CD14-positive monocyte (primary cell): ENCODE results near the gene MRPS18A. TPM values are rescaled to one million over a fixed set of nuclear protein-coding genes. Genes with fewer than 3 reads are reported as not detected.

Experiments
- DNase-seq, 3 donors: peaks; one replicate each; pipeline ENCODE4 v3.0.0-alpha.2; 2011 to 2022
- H2AFZ ChIP-seq: 2 replicates; pipeline ENCODE4 v1.6.0; 2012; ENCODE audit warnings: mild to moderate bottlenecking, low read depth, low read length, inconsistent platforms; ENCODE audit not compliant: insufficient read depth, poor library complexity, severe bottlenecking
- H3K27ac ChIP-seq, 2 donors: 1 replicate in 1 of 2; 2 replicates in 1 of 2; pipeline ENCODE4 v1.5.1; 2012 to 2013; ENCODE audit warnings: low read length in 2 of 2, control low read depth in 1 of 2, inconsistent platforms in 1 of 2, low read depth in 1 of 2, mild to moderate bottlenecking in 1 of 2
- H3K27me3 ChIP-seq, 2 donors: one replicate each; pipeline versions ENCODE4 v1.6.0 to v1.6.1; 2011 to 2013; ENCODE audit warnings: low read length in 2 of 2; ENCODE audit not compliant: control insufficient read depth in 2 of 2, insufficient read depth in 2 of 2
- H3K36me3 ChIP-seq, 2 donors: replicated peaks in 1 of 2; 1 replicate in 1 of 2; 2 replicates in 1 of 2; pipeline versions ENCODE4 v1.5.1 to v1.6.1; 2012 to 2013; ENCODE audit warnings: low read length in 2 of 2, control low read depth in 1 of 2, inconsistent platforms in 1 of 2, mild to moderate bottlenecking in 1 of 2; ENCODE audit not compliant: insufficient read depth in 2 of 2, control insufficient read depth in 1 of 2
- H3K4me1 ChIP-seq, 2 donors: 1 replicate in 1 of 2; 2 replicates in 1 of 2; pipeline versions ENCODE4 v1.5.1 to v1.6.1; 2012 to 2013; ENCODE audit warnings: low read length in 2 of 2, control low read depth in 1 of 2, inconsistent platforms in 1 of 2, mild to moderate bottlenecking in 1 of 2, moderate library complexity in 1 of 2; ENCODE audit not compliant: insufficient read depth in 2 of 2, control insufficient read depth in 1 of 2
- H3K4me2 ChIP-seq: replicated peaks from 2 replicates; pipeline ENCODE3; 2012; ENCODE audit warnings: low read length, moderate library complexity, mild to moderate bottlenecking; ENCODE audit not compliant: poor library complexity, severe bottlenecking; ENCODE audit errors: extremely low read depth
- H3K4me3 ChIP-seq, 3 experiments: fragments of 200-600 bp in 1 of 3; sonication (generic) in 1 of 3; replicated peaks in 1 of 3; 1 replicate in 2 of 3; 2 replicates in 1 of 3; pipeline ENCODE4 v1.5.1; 2011 to 2013; ENCODE audit warnings: low read length in 3 of 3, mild to moderate bottlenecking in 3 of 3, control low read depth in 2 of 3, low read depth in 2 of 3, inconsistent platforms in 1 of 3, moderate library complexity in 1 of 3
- H3K79me2 ChIP-seq: 2 replicates; pipeline ENCODE4 v1.6.0; 2012; ENCODE audit warnings: mild to moderate bottlenecking, control low read depth, inconsistent platforms, low read length, moderate library complexity; ENCODE audit not compliant: insufficient read depth
- H3K9ac ChIP-seq: 2 replicates; pipeline ENCODE4 v1.6.0; 2017; ENCODE audit warnings: low read length, mild to moderate bottlenecking; ENCODE audit not compliant: insufficient read depth, poor library complexity, severe bottlenecking
- H3K9me3 ChIP-seq, 2 donors: replicated peaks in 1 of 2; 1 replicate in 1 of 2; 2 replicates in 1 of 2; pipeline versions ENCODE4 v1.5.1 to v1.6.1; 2012 to 2013; ENCODE audit warnings: low read length in 2 of 2, control low read depth in 1 of 2; ENCODE audit not compliant: control insufficient read depth in 1 of 2, insufficient read depth in 1 of 2
- H4K20me1 ChIP-seq: 2 replicates; pipeline ENCODE4 v1.6.0; 2012; ENCODE audit warnings: mild to moderate bottlenecking, low read length, control low read depth, moderate library complexity; ENCODE audit not compliant: insufficient read depth
- H3K27ac Mint-ChIP-seq, 7 donors: one replicate each; pipeline ENCODE4 v1.8.0; 2020; ENCODE audit warnings: mild to moderate bottlenecking in 7 of 7, mixed read lengths in 7 of 7, moderate library complexity in 6 of 7, inconsistent platforms in 2 of 7
- H3K27me3 Mint-ChIP-seq, 3 donors: one replicate each; pipeline ENCODE4 v1.8.0; 2021 to 2022; ENCODE audit warnings: low read depth in 3 of 3, mild to moderate bottlenecking in 3 of 3, mixed read lengths in 3 of 3, moderate library complexity in 3 of 3, inconsistent platforms in 1 of 3
- H3K36me3 Mint-ChIP-seq, 2 donors: one replicate each; pipeline ENCODE4 v1.8.0; 2020; ENCODE audit warnings: mixed read lengths in 2 of 2, inconsistent platforms in 1 of 2, mild to moderate bottlenecking in 1 of 2
- H3K4me1 Mint-ChIP-seq: one replicate; pipeline ENCODE4 v1.8.0; 2020; ENCODE audit warnings: mild to moderate bottlenecking, mixed read lengths
- H3K4me3 Mint-ChIP-seq, 2 donors: one replicate each; pipeline ENCODE4 v1.8.0; 2020; ENCODE audit warnings: mild to moderate bottlenecking in 2 of 2, mixed read lengths in 2 of 2, moderate library complexity in 1 of 2
- H3K9me3 Mint-ChIP-seq, 7 donors: one replicate each; pipeline ENCODE4 v1.8.0; 2020 to 2022; ENCODE audit warnings: mixed read lengths in 7 of 7, mild to moderate bottlenecking in 6 of 7, moderate library complexity in 6 of 7, inconsistent platforms in 2 of 7
- CTCF ChIP-seq: fragments of 200-600 bp; IDR thresholded peaks from one replicate; pipeline ENCODE4 v1.8.0; 2022; ENCODE audit warnings: antibody characterized with exemption, mild to moderate bottlenecking
- WGBS: methylation state at CpG from one replicate; pipeline ENCODE4 v1.1.5; 2013; ENCODE audit warnings: missing lambda C conversion rate; ENCODE audit not compliant: insufficient coverage; 5-methylcytosine and 5-hydroxymethylcytosine counted together
- intact Hi-C, 2 donors: fragments of 100-400 bp; cut with micrococcal nuclease; formaldehyde crosslinking; loops; one replicate each; pipeline versions ENCODE4 v1.15.0 to v1.15.1; 2023
- polyA plus RNA-seq, 3 donors: library from polyadenylated mRNA; depleted of rRNA in 1 of 3; unstranded in 2 of 3; stranded (reverse) in 1 of 3; fragments of 300-500 nt in 2 of 3; fragments of >200 nt in 1 of 3; fragmentation: Illumina TruSeq in 2 of 3; gene quantifications; 1 replicate in 2 of 3; 2 replicates in 1 of 3; pipeline ENCODE4 v1.2.3, GENCODE V29; 2012 to 2021

Gene MRPS18A
- polyA plus RNA-seq, 3 donors = 17.3 to 45.3 (median 41.4) TPM

GRCh38 chr6:43710576-43710975 lies 23.0 kb upstream of the MRPS18A start:
- H3K4me1 ChIP-seq = peaks cover 34 to 44% of the 10 kb centered on the region in 2 donors
- no peak overlapping the region for H3K4me3 Mint-ChIP-seq
- no peak overlapping the region for H2AFZ ChIP-seq
- no peak overlapping the region for H3K4me2 ChIP-seq
- no peak overlapping the region for H3K27ac ChIP-seq
- intact Hi-C loops = no loop called here
- no peak for TF ChIP-seq CTCF
- peaks cover 0 to 8% of the 10 kb centered on the region in 2 donors for H3K27me3 ChIP-seq
- DNase-seq = no peak
- no peak overlapping the region for H3K9ac ChIP-seq
- H3K27me3 Mint-ChIP-seq = peaks cover 18 to 25% (median 20%) of the 10 kb centered on the region in 3 donors
- no peaks in the 10 kb centered on the region for H3K79me2 ChIP-seq
- peaks cover 44% of the 10 kb centered on the region for H3K4me1 Mint-ChIP-seq
- no peaks in the 10 kb centered on the region for H4K20me1 ChIP-seq
- H3K9me3 ChIP-seq = no peaks in the 10 kb centered on the region
- H3K36me3 Mint-ChIP-seq = peaks cover 0 to 6% of the 10 kb centered on the region in 2 donors
- WGBS = 100% methylated on average over 3 of the region's 4 CpGs
- no peak overlapping the region for H3K4me3 ChIP-seq
- H3K36me3 ChIP-seq = no peaks in the 10 kb centered on the region
- peaks cover 0 to 3% (median 0%) of the 10 kb centered on the region in 7 donors for H3K9me3 Mint-ChIP-seq
- peak overlapping the region in 3 of 7 donors; percentile 19 to 28 (median 23) for H3K27ac Mint-ChIP-seq

GRCh38 chr6:43709654-43710303 lies 22.2 kb upstream of the MRPS18A start:
- 81% methylated on average over 5 of the region's 7 CpGs for WGBS
- H3K9me3 Mint-ChIP-seq = peaks cover 0 to 3% (median 0%) of the 10 kb centered on the region in 7 donors
- Histone ChIP-seq H3K9me3 (no peaks in the 10 kb centered on the region), H3K9ac (no peak overlapping the region), H3K79me2 (no peaks in the 10 kb centered on the region), H3K4me1 (peaks cover 38 to 51% of the 10 kb centered on the region in 2 donors), H3K27me3 (peaks cover 0 to 6% of the 10 kb centered on the region in 2 donors), H4K20me1 (no peaks in the 10 kb centered on the region), H2AFZ (no peak overlapping the region), H3K36me3 (no peaks in the 10 kb centered on the region), H3K4me2 (peak overlapping the region; percentile 21), H3K4me3 (peak overlapping the region in 1 of 3 experiments; percentile 33), H3K27ac (peak overlapping the region in 1 of 2 donors; percentile 17)
- peak overlapping the region; percentile 6 to 64 for H3K4me3 Mint-ChIP-seq
- TF ChIP-seq CTCF = no peak
- H3K36me3 Mint-ChIP-seq = peaks cover 0 to 6% of the 10 kb centered on the region in 2 donors
- peaks cover 51% of the 10 kb centered on the region for H3K4me1 Mint-ChIP-seq
- H3K27me3 Mint-ChIP-seq = peaks cover 18 to 24% (median 20%) of the 10 kb centered on the region in 3 donors
- no peak for DNase-seq
- intact Hi-C loops = no loop called here
- peak overlapping the region; percentile 28 to 89 (median 77) for H3K27ac Mint-ChIP-seq
